OCI-LY3 (cell line): ENCODE data around the gene TMX1.

Source experiments
- EZH2phosphoT487 ChIP-seq: fragments of 200-600 bp; shearing (Covaris generic); IDR thresholded peaks from 2 replicates; pipeline ENCODE4 v1.6.1; 2018; ENCODE audit warnings: antibody characterized with exemption, mixed run types, low read depth
- TF ChIP-seq, protein P1 (sequence below): fragments of 200-600, 300-600 bp; sonication (generic); IDR thresholded peaks from 2 replicates; pipeline ENCODE4 v1.5.1; 2014; ENCODE audit warnings: antibody characterized with exemption, low read length, low read depth

DNA sequence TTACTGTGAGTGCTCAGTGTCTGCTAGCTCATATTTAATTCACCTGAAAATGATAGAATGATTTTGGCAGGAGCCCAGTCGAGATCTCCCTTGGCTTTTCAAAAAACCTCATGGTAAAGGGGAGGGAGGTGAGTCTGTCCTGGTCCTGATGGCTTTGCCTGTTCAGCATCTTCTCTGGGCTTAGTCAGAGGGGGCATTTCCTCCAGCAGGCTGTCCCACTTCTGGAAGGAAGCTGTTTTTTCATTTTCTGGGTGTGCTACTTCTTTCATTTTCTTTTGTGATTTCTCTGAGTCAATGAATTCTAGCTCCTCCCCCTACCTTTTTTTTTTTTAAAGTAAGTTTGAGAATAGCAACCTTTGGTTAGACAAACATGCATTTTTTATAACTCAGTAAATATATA, 58.8 kb downstream of the TMX1 start:
- TF ChIP-seq, protein P1, sequence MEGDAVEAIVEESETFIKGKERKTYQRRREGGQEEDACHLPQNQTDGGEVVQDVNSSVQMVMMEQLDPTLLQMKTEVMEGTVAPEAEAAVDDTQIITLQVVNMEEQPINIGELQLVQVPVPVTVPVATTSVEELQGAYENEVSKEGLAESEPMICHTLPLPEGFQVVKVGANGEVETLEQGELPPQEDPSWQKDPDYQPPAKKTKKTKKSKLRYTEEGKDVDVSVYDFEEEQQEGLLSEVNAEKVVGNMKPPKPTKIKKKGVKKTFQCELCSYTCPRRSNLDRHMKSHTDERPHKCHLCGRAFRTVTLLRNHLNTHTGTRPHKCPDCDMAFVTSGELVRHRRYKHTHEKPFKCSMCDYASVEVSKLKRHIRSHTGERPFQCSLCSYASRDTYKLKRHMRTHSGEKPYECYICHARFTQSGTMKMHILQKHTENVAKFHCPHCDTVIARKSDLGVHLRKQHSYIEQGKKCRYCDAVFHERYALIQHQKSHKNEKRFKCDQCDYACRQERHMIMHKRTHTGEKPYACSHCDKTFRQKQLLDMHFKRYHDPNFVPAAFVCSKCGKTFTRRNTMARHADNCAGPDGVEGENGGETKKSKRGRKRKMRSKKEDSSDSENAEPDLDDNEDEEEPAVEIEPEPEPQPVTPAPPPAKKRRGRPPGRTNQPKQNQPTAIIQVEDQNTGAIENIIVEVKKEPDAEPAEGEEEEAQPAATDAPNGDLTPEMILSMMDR: no peak
- no peak for TF ChIP-seq EZH2phosphoT487
